Measurements from ENCODE around the gene RMND5A. TPM values are rescaled to one million over a fixed set of nuclear protein-coding genes. Genes with fewer than 3 reads are reported as not detected.

Gene RMND5A
- total and polyA plus RNA-seq, 10 donors: 6.0 to 56.5 (median 34.0) TPM

DNA sequence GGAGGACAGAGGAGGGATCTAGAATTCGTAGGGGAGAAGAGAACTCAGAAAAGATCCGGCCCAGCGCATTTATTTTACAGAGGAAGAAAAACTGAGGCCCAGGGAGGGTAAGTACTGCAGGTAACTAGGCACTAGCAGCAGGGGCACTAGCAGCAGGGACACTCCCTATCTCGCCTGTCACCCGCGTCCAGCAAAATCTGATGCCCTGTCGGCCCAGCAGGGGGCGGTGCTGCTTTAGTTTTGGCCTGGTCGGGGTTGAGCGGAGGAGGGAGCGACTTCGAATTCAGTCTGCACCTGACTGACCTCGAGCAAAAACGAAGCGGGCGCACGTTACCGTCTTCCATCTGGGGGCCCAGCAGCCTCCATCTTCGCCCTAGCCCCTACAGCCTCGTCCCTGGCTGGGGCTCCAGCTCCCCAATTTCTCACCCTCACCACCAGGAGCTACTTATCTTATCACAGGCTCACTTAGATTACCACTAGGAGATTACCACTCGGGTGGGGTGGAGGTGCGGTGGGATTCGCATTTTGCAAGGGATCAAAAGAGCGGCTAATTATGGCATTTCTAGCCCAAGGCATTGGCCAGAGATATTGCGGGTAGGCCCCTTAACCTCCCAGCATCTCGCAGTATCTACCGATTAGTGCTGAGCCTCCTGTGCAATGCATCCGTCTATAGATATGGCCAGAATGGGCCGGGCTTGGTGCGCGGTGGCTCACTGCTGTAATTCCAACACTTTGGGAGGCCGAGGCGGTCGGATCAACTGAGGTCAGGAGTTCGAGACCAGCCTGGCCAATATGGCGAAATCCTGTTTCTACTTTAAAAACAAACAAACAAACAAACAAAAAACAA lies 88.4 kb downstream of the RMND5A start:
- H3K4me1 ChIP-seq: peaks cover 4 to 42% (median 34%) of the 10 kb centered on the region in 6 donors
- WGBS, 5 donors: 12 to 28% (median 17%) methylated on average over 25 to 36 of the region's 36 CpGs
- TF ChIP-seq, protein P1, sequence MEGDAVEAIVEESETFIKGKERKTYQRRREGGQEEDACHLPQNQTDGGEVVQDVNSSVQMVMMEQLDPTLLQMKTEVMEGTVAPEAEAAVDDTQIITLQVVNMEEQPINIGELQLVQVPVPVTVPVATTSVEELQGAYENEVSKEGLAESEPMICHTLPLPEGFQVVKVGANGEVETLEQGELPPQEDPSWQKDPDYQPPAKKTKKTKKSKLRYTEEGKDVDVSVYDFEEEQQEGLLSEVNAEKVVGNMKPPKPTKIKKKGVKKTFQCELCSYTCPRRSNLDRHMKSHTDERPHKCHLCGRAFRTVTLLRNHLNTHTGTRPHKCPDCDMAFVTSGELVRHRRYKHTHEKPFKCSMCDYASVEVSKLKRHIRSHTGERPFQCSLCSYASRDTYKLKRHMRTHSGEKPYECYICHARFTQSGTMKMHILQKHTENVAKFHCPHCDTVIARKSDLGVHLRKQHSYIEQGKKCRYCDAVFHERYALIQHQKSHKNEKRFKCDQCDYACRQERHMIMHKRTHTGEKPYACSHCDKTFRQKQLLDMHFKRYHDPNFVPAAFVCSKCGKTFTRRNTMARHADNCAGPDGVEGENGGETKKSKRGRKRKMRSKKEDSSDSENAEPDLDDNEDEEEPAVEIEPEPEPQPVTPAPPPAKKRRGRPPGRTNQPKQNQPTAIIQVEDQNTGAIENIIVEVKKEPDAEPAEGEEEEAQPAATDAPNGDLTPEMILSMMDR (IDR thresholded peaks at IDR 0.05 in 8 of 11, conservative IDR thresholded peaks at IDR 0.05 in 3 of 11): peak; percentile 85 to 94 (median 92)
- TF ChIP-seq POLR2A (IDR thresholded peaks at IDR 0.05) (no peak), POLR2AphosphoS5 (IDR thresholded peaks at IDR 0.05) (peak in 2 of 3 donors; percentile 62 to 64)
- intact Hi-C loops (cut with DNase I; ENCODE audit: low total_unique reads): no loop called here
- no peaks in the 10 kb centered on the region for H3K9me3 ChIP-seq
- no peaks in the 10 kb centered on the region for H3K36me3 ChIP-seq
- peak; percentile 97 for DNase-seq
- H3K27me3 ChIP-seq (replicated peaks in 1 of 7): peaks cover 0 to 43% (median 26%) of the 10 kb centered on the region in 7 donors
- H3K27ac ChIP-seq: peak overlapping the region; percentile 2 to 83 (median 70)
- peak overlapping the region; percentile 24 to 71 (median 42) for H3K4me3 ChIP-seq

- intact Hi-C loops (cut with DNase I; ENCODE audit: low total_unique reads): no loop called here
- DNase-seq: no peak
Observed at GRCh38 chr2:86809481-86810121, 89.5 kb downstream of the RMND5A start.

GRCh38 chr2:86815611-86816010 lies 95.5 kb downstream of the RMND5A start:
- Histone ChIP-seq H3K4me3 (no peak overlapping the region), H3K27ac (no peak overlapping the region), H3K9me3 (no peaks in the 10 kb centered on the region), H3K36me3 (no peaks in the 10 kb centered on the region), H3K27me3 (replicated peaks in 1 of 7) (peaks cover 0 to 8% (median 0%) of the 10 kb centered on the region in 7 donors), H3K4me1 (no peaks in the 10 kb centered on the region)
- WGBS, 5 donors: 35 to 67% (median 48%) methylated on average over 1 of the region's 1 CpG
- no peak for DNase-seq
- intact Hi-C loops (cut with DNase I; ENCODE audit: low total_unique reads): no loop called here
- TF ChIP-seq POLR2AphosphoS5 (IDR thresholded peaks at IDR 0.05) (no peak), POLR2A (IDR thresholded peaks at IDR 0.05) (no peak)
- TF ChIP-seq, protein P1 (IDR thresholded peaks at IDR 0.05 in 8 of 11, conservative IDR thresholded peaks at IDR 0.05 in 3 of 11): no peak

More at GRCh38 chr2:86809481-86810121, 89.5 kb downstream of the RMND5A start:
- peak overlapping the region in 7 of 8 donors; percentile 3 to 83 (median 76) for H3K27ac ChIP-seq
- 13 to 27% (median 18%) methylated on average over 39 to 43 of the region's 43 CpGs for WGBS, 5 donors
- H3K36me3 ChIP-seq: no peaks in the 10 kb centered on the region
- peaks cover 4 to 42% (median 34%) of the 10 kb centered on the region in 6 donors for H3K4me1 ChIP-seq
- H3K4me3 ChIP-seq: peak overlapping the region; percentile 7 to 71 (median 42)
- H3K9me3 ChIP-seq: no peaks in the 10 kb centered on the region
- TF ChIP-seq, protein P1 (IDR thresholded peaks at IDR 0.05 in 8 of 11, conservative IDR thresholded peaks at IDR 0.05 in 3 of 11): no peak
- TF ChIP-seq POLR2AphosphoS5 (IDR thresholded peaks at IDR 0.05) (peak; percentile 43 to 69 (median 60)), POLR2A (IDR thresholded peaks at IDR 0.05) (no peak)
- H3K27me3 ChIP-seq (replicated peaks in 1 of 7): peaks cover 0 to 43% (median 26%) of the 10 kb centered on the region in 7 donors
